ENCODE results near the gene ATP13A5. TPM values are rescaled to one million over a fixed set of nuclear protein-coding genes. Genes with fewer than 3 reads are reported as not detected.

The ATP13A5 gene
- total RNA-seq, 1 experiment from 2014 or later: not detected

- Histone ChIP-seq H3K4me2 (ENCODE audit: insufficient read depth, insufficient read length, low read length) (no peak overlapping the region), H3K4me1 (ENCODE audit: insufficient read depth, low read length) (peaks cover 2% of the 10 kb centered on the region; the same call in 1 of the 2 replicates), H3K9me3 (ENCODE audit: control insufficient read depth, low read depth, low read length) (no peaks in the 10 kb centered on the region), H4K5ac (ENCODE audit: insufficient read length, low read depth, low read length) (no peak overlapping the region), H2BK15ac (ENCODE audit: low read depth, low read length) (no peak overlapping the region), H3K9ac (ENCODE audit: extremely low read depth, insufficient read length, low read length) (no peak overlapping the region), H2BK120ac (ENCODE audit: low read depth, low read length, poor library complexity, severe bottlenecking) (no peak overlapping the region), H2AK5ac (ENCODE audit: insufficient read length, low read length) (no peak overlapping the region), H3K18ac (ENCODE audit: insufficient read length, low read depth, low read length) (no peak overlapping the region), H2BK5ac (ENCODE audit: insufficient read length, low read length) (no peak overlapping the region), H3T11ph (ENCODE audit: low read length) (no peak overlapping the region), H3K23me2 (ENCODE audit: insufficient read length, low read depth, low read length, poor library complexity, severe bottlenecking) (no peaks in the 10 kb centered on the region), H3K79me2 (ENCODE audit: insufficient read depth, low read length) (no peaks in the 10 kb centered on the region), H3K4ac (ENCODE audit: low read depth, low read length) (no peak overlapping the region), H4K91ac (ENCODE audit: insufficient read length, low read depth, low read length) (no peak overlapping the region), H3K23ac (ENCODE audit: insufficient read length, low read depth, low read length) (no peak overlapping the region), H3K56ac (ENCODE audit: insufficient read length, low read depth, low read length) (no peak overlapping the region), H2BK20ac (ENCODE audit: low read depth, low read length, poor library complexity, severe bottlenecking) (no peak overlapping the region), H3K27me3 (ENCODE audit: insufficient read depth, low read length) (no peaks in the 10 kb centered on the region), H4K20me1 (ENCODE audit: control insufficient read depth, insufficient read depth, insufficient read length) (no peaks in the 10 kb centered on the region), H3K79me1 (ENCODE audit: insufficient read depth, low read depth, low read length, poor library complexity, severe bottlenecking) (no peaks in the 10 kb centered on the region), H3K14ac (ENCODE audit: insufficient read depth, low read length) (no peak overlapping the region), H2BK12ac (ENCODE audit: insufficient read length, low read depth, low read length) (no peak overlapping the region), H3K27ac (ENCODE audit: insufficient read length, low read depth, low read length) (no peak overlapping the region), H2AFZ (ENCODE audit: low read length) (peak overlapping the region; percentile 45), H4K8ac (replicated peaks; ENCODE audit: insufficient read length, low read depth, low read length) (no peak overlapping the region)
- Mint-ChIP-seq H3K4me3 (no peak overlapping the region), H3K27me3 (ENCODE audit: low read depth) (no peaks in the 10 kb centered on the region), H3K4me1 (peaks cover 5 to 10% of the 10 kb centered on the region in 2 experiments), H3K27ac (0 out of 7 replicates have a peak overlapping the region, but pooled peaks of 1 of the 3 experiments have one; percentile 32), H3K36me3 (ENCODE audit: insufficient read depth in 1 of 3, low read depth in 3 of 3) (no peaks in the 10 kb centered on the region), H3K9me3 (no peaks in the 10 kb centered on the region)
- TF ChIP-seq, protein P1, sequence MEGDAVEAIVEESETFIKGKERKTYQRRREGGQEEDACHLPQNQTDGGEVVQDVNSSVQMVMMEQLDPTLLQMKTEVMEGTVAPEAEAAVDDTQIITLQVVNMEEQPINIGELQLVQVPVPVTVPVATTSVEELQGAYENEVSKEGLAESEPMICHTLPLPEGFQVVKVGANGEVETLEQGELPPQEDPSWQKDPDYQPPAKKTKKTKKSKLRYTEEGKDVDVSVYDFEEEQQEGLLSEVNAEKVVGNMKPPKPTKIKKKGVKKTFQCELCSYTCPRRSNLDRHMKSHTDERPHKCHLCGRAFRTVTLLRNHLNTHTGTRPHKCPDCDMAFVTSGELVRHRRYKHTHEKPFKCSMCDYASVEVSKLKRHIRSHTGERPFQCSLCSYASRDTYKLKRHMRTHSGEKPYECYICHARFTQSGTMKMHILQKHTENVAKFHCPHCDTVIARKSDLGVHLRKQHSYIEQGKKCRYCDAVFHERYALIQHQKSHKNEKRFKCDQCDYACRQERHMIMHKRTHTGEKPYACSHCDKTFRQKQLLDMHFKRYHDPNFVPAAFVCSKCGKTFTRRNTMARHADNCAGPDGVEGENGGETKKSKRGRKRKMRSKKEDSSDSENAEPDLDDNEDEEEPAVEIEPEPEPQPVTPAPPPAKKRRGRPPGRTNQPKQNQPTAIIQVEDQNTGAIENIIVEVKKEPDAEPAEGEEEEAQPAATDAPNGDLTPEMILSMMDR (conservative IDR thresholded peaks at IDR 0.05): no peak
- DNase-seq: no peak
- WGBS (ENCODE audit: extremely low coverage, insufficient read length, low lambda C conversion rate): no CpG with 5 or more reads among the region's 6 CpGs
Measured at GRCh38 chr3:193310914-193311723, 67.4 kb downstream of the ATP13A5 start.
